Parathyroid adenoma (tissue), 2 donors: ENCODE data around the gene DZIP1.

Experiments
- H2AFZ ChIP-seq: fragments of 300-600 bp; sonication (generic); one replicate; pipeline ENCODE4 v1.7.0; 2017; ENCODE audit warnings: antibody characterized with exemption, mild to moderate bottlenecking
- H3K27ac ChIP-seq: fragments of 300-600 bp; sonication (generic); one replicate; pipeline ENCODE4 v1.7.0; 2017
- H3K27me3 ChIP-seq: fragments of 300-600 bp; sonication (generic); one replicate; pipeline ENCODE4 v1.7.0; 2017; ENCODE audit warnings: low read length; ENCODE audit not compliant: control insufficient read depth, insufficient read depth
- H3K36me3 ChIP-seq: fragments of 300-600 bp; sonication (generic); one replicate; pipeline ENCODE4 v1.7.0; 2017; ENCODE audit warnings: low read length; ENCODE audit not compliant: control insufficient read depth, insufficient read depth
- H3K4me1 ChIP-seq: fragments of 300-600 bp; sonication (generic); one replicate; pipeline ENCODE4 v1.7.0; 2017; ENCODE audit warnings: control low read depth
- H3K4me2 ChIP-seq: fragments of 300-600 bp; sonication (generic); one replicate; pipeline ENCODE4 v1.7.0; 2017; ENCODE audit warnings: low read length
- H3K4me3 ChIP-seq: fragments of 300-600 bp; sonication (generic); one replicate; pipeline ENCODE4 v1.7.0; 2017; ENCODE audit warnings: low read depth, low read length
- H3K79me2 ChIP-seq: fragments of 300-600 bp; sonication (generic); one replicate; pipeline ENCODE4 v1.7.0; 2017; ENCODE audit warnings: control low read depth
- H3K9ac ChIP-seq: fragments of 300-600 bp; sonication (generic); one replicate; pipeline ENCODE4 v1.7.0; 2017; ENCODE audit warnings: mild to moderate bottlenecking
- H3K9me3 ChIP-seq: fragments of 300-600 bp; sonication (generic); one replicate; pipeline ENCODE4 v1.7.0; 2017; ENCODE audit warnings: low read length; ENCODE audit not compliant: control insufficient read depth
- CTCF ChIP-seq: fragments of 300-600 bp; sonication (generic); IDR thresholded peaks from one replicate; pipeline ENCODE4 v1.7.0; 2017; ENCODE audit warnings: antibody characterized with exemption, mild to moderate bottlenecking
- donor health status: primary hyperparathyroidism.

DZIP1 gene

DNA sequence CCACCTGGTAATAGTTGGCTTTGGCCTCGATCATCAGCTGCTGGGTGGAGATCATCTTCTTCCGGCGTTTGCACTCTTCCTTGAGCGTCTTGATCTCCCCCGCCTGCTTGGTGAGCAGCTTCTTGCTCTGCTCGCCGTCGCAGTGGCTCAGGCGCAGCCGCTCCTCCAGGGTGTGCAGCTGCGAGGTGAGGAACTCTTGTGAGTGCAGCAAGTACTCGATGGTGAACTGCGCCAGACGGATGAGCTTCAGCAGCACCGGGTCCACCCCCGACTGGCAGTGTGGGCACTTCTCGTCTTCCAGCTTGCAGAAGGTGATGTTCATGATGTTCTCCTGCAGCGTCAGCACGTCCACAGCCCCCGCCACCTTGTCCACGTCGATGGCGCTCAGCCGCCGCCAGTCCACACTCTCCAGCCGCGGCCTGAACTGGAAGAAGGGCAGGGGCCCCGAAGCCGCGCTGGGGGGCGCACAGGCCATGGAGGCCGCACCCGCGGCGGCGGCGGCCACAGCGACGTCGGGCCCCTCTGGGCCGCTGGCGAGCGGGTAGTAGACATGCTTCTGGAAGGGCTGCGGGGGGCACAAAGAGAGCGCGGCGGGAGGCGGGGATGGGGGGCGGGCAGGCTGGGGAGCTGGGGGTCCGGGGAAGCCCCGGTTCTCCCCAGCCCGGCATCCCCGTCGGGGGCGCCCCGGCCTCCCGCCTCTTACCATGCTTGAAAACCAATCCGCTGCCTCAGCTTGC lies 3.0 kb downstream of the DZIP1 start:
- no peak for TF ChIP-seq CTCF
- Histone ChIP-seq H2AFZ (peak overlapping the region; percentile 8), H3K36me3 (no peaks in the 10 kb centered on the region), H3K4me1 (no peaks in the 10 kb centered on the region), H3K27me3 (no peaks in the 10 kb centered on the region), H3K9ac (no peak overlapping the region), H3K79me2 (no peaks in the 10 kb centered on the region), H3K9me3 (no peaks in the 10 kb centered on the region), H3K4me2 (peak overlapping the region; percentile 72), H3K27ac (no peak overlapping the region), H3K4me3 (no peak overlapping the region)

- H3K36me3 ChIP-seq: no peaks in the 10 kb centered on the region
- H3K4me3 ChIP-seq: no peak overlapping the region
- no peak overlapping the region for H3K27ac ChIP-seq
- H3K4me2 ChIP-seq: no peak overlapping the region
- no peaks in the 10 kb centered on the region for H3K79me2 ChIP-seq
- no peak overlapping the region for H3K9ac ChIP-seq
- no peaks in the 10 kb centered on the region for H3K27me3 ChIP-seq
- H3K4me1 ChIP-seq: no peaks in the 10 kb centered on the region
- H2AFZ ChIP-seq: no peak overlapping the region
- no peaks in the 10 kb centered on the region for H3K9me3 ChIP-seq
- no peak for TF ChIP-seq CTCF
These were observed 7.7 kb downstream of the DZIP1 start for GRCh38 chr13:95636853-95637252.

GRCh38 chr13:95630593-95630992 lies 13.9 kb downstream of the DZIP1 start:
- H3K36me3 ChIP-seq: no peaks in the 10 kb centered on the region
- no peak overlapping the region for H3K4me3 ChIP-seq
- H3K9me3 ChIP-seq: no peaks in the 10 kb centered on the region
- H3K9ac ChIP-seq: no peak overlapping the region
- TF ChIP-seq CTCF: no peak
- no peak overlapping the region for H2AFZ ChIP-seq
- H3K27me3 ChIP-seq: no peaks in the 10 kb centered on the region
- no peaks in the 10 kb centered on the region for H3K4me1 ChIP-seq
- no peaks in the 10 kb centered on the region for H3K79me2 ChIP-seq
- H3K27ac ChIP-seq: no peak overlapping the region
- no peak overlapping the region for H3K4me2 ChIP-seq

GRCh38 chr13:95629071-95629470 lies 15.4 kb downstream of the DZIP1 start:
- no peaks in the 10 kb centered on the region for H3K9me3 ChIP-seq
- H3K4me1 ChIP-seq: no peaks in the 10 kb centered on the region
- no peak overlapping the region for H2AFZ ChIP-seq
- H3K4me2 ChIP-seq: no peak overlapping the region
- H3K4me3 ChIP-seq: no peak overlapping the region
- no peaks in the 10 kb centered on the region for H3K79me2 ChIP-seq
- H3K9ac ChIP-seq: no peak overlapping the region
- no peaks in the 10 kb centered on the region for H3K27me3 ChIP-seq
- no peaks in the 10 kb centered on the region for H3K36me3 ChIP-seq
- no peak overlapping the region for H3K27ac ChIP-seq
- no peak for TF ChIP-seq CTCF

DNA sequence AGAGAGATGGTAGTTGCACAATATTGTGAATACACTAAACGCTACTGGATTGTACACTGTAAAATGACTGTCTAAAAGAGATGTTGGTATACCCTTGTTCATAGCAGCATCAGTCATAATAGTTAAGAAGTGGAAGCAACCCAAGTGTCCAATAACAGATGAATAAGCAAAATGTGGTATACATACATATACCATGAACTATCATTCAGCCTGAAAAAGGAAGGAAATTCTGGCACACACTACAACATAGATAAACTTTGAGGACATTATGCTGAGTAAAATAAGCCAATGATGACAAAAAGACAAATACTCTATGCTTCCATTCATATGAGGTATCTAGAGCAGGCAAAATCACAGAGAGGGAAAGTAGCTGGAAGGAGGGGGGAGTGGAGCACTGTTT lies 16.0 kb downstream of the DZIP1 start:
- Histone ChIP-seq H2AFZ (no peak overlapping the region), H3K27ac (no peak overlapping the region), H3K27me3 (no peaks in the 10 kb centered on the region), H3K79me2 (no peaks in the 10 kb centered on the region), H3K4me1 (no peaks in the 10 kb centered on the region), H3K9ac (no peak overlapping the region), H3K4me3 (no peak overlapping the region), H3K4me2 (no peak overlapping the region), H3K36me3 (no peaks in the 10 kb centered on the region), H3K9me3 (no peaks in the 10 kb centered on the region)
- TF ChIP-seq CTCF: no peak
